GM13977 (cell line): ENCODE measurements around the gene MYZAP.

ENCODE experiments used
- DNase-seq: peaks from one replicate; pipeline ENCODE4 v3.0.0; 2012; ENCODE audit warnings: low spot score
- in situ Hi-C: fragments of 300-500 bp; cut with MboI; formaldehyde crosslinking; loops from one replicate; pipeline ENCODE4 v1.12.0; 2022; ENCODE audit warnings: low sequenced_read_pairs, low pct_unique_long_range_greater_than_20kb, mixed read lengths, inconsistent platforms; ENCODE audit not compliant: unreplicated experiment
- TF ChIP-seq, protein P1 (sequence below): IDR thresholded peaks from 2 replicates; pipeline ENCODE4 v1.5.1; 2012; ENCODE audit warnings: mild to moderate bottlenecking, control low read depth; ENCODE audit not compliant: insufficient read depth; ENCODE audit errors: extremely low read depth, missing control alignments

The MYZAP gene

DNA sequence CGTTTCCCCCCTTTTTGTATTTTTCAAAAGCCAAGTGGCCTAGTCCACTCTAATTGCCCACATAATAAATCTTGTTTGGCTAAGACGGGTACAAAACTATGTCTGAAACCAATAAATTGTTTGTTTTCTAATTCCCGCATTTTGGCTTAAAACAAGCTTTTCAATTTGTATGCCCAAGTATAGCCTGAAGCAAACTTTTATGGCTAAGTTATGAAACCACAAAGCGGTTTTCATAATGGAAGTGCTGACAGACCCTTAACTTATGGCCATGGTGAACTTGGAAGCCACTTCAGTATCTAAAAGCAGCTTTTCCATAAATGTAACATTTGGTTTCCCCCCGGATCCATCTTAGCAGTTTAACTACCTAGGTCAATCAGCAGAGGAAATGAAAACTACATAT, 84.9 kb downstream of the MYZAP start:
- in situ Hi-C loops: no loop called here
- no peak for DNase-seq
- TF ChIP-seq, protein P1, sequence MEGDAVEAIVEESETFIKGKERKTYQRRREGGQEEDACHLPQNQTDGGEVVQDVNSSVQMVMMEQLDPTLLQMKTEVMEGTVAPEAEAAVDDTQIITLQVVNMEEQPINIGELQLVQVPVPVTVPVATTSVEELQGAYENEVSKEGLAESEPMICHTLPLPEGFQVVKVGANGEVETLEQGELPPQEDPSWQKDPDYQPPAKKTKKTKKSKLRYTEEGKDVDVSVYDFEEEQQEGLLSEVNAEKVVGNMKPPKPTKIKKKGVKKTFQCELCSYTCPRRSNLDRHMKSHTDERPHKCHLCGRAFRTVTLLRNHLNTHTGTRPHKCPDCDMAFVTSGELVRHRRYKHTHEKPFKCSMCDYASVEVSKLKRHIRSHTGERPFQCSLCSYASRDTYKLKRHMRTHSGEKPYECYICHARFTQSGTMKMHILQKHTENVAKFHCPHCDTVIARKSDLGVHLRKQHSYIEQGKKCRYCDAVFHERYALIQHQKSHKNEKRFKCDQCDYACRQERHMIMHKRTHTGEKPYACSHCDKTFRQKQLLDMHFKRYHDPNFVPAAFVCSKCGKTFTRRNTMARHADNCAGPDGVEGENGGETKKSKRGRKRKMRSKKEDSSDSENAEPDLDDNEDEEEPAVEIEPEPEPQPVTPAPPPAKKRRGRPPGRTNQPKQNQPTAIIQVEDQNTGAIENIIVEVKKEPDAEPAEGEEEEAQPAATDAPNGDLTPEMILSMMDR: no peak

DNA sequence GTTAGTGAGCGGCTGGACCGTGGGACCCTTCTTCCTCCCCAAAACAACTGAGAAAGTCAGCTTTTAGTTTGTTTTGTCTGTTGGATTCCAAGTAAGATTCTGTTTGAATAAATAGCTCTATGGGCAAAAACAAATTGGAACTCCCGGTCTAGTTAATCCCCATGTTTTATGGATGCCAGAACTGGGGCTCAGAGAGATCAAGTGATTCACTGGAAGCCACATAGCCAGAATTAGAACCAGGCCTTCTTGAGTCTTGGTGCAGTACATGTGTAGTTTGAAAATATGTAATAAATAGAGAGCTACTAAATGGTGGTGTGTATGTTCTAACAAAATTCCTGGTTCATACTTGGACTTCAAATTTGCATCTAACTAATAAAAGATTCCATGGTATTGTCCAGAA, 85.5 kb downstream of the MYZAP start:
- TF ChIP-seq, protein P1: no peak
- in situ Hi-C loops: no loop called here

DNA sequence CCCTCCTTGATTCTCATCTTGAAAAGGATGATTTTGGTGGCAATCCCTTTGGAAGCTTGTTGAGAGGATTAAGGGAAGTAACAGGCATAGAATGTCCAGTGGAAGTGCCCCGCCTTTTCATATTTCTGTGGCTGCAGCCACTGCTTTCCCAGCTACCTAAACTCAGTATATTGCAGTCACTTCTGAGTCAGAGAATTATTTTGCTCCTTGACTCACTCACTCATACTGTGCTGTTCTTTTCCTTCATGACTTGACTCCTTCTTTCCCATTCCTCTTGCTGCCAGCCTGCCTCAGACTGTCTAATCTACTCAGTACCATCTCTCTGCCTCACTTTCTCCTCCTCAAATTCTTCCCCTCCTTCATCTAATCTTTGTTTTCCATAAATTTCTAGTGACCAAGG, 88.3 kb downstream of the MYZAP start:
- DNase-seq: no peak
- TF ChIP-seq, protein P1: no peak
- in situ Hi-C loops: no loop called here

More for the DNA sequence above, 85.5 kb downstream of the MYZAP start:
- DNase-seq: no peak

DNA sequence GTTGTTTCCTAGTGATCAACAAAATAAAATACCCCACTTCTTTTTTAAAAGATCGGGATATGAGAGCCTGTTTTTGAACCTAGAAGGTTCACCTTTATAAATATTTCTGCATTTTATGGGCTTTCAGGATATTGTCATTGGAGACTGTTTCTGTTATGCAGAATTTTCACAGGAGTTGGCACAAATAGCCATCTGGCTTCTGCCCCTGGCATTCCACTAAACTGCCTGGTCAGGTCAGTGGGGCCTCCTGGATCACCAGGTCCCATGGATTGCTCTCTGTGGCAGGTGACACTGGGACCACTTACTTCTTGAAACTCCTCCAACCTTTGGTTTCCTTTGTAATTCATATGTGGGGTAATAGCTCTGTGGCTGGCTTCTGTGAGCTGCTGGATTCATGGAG, 89.3 kb downstream of the MYZAP start:
- in situ Hi-C loops: no loop called here
- TF ChIP-seq, protein P1: no peak

DNA sequence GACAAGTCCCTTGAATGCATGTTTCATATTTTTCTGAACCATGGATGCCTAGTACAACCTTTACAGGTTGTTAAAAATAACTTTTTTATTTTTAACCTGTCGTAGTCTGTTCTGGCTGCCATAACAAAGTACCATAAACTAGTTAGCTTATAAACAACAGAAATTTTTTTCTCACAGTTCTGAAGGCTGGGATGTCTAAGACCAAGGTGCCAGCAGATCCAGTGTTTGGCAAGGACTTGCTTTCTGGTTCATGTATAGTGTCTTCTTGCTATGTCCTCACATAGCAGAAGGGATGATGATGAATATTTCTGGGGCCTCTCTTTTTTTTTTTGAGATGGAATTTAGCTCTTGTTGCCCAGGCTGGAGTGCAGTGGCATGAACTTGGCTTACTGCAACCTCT, 91.8 kb downstream of the MYZAP start:
- in situ Hi-C loops: no loop called here
- TF ChIP-seq, protein P1: no peak
- no peak for DNase-seq

More for the DNA sequence above, 89.3 kb downstream of the MYZAP start:
- no peak for DNase-seq

DNA sequence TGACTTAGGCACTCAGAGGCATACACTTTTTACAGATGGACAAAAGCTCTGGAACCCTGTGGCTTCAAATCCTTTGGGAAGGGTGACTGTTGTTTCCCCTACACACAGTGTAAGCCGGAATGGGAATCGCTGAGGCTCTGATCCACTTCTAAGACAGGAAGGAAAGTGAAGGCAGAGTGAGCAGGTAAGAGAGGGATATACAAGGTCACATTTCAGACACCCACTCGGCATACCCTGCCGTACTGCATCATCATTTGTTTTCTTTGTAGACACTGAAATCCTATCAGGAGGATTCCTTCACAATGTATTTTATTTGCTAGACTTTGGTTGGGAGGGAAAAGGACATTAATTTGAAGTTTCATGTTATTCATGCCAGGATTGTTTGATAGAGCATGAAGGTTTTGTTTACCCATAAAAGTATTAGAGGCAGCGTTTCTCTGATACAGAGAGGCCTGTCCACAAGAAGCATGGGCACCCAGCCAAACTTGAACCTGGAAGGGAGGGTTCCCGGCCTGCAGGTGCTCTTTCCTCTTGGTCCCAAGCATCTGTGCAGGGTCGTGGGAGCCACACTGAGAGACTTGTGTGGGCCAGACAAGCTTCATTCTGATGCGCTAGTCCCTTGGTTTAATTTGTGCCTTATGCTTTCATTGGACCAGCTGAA, 92.9 kb downstream of the MYZAP start:
- no peak for DNase-seq
- in situ Hi-C loops: no loop called here
- TF ChIP-seq, protein P1: no peak
